ENCODE data around the gene DUSP22.

DNA sequence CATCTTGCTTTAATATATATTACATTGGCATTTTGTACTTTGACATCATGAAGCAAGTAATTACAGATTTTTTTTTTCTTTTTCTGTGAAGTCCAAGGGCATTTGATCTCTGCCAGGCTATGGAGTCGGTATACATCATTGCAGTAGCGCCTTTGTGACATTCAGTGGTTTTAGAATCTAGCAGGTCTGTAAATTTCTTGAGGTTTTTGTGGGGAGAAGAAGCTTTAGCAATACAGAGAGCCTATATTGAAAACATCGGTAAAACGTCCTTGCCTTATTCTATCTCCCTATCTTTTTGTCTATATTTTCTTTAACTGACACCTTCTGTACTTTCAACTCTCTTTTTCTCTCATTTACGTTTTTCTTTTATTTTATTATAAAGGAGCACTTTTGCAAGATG is 47.2 kb downstream of the DUSP22 start:
- TF ChIP-seq CTCF (IDR thresholded peaks at IDR 0.05; ENCODE audit: low read depth, low read length) (no peak), EZH2phosphoT487 (IDR thresholded peaks at IDR 0.05; ENCODE audit: low read depth) (no peak)
